HG03521 (cell line): Measurements from ENCODE around the gene KPNA2.
"Not testable (repeated sequence)": the region's sequence is repeated elsewhere in the genome, so short reads cannot be mapped to it uniquely, and the experiment has no call there.

Source experiments
- ATAC-seq: cut with Tn5 transposase; IDR thresholded peaks from one replicate; pipeline ENCODE4 v1.9.1; 2021; ENCODE audit warnings: mild to moderate bottlenecking, moderate library complexity; ENCODE audit not compliant: unreplicated experiment

Gene KPNA2

DNA sequence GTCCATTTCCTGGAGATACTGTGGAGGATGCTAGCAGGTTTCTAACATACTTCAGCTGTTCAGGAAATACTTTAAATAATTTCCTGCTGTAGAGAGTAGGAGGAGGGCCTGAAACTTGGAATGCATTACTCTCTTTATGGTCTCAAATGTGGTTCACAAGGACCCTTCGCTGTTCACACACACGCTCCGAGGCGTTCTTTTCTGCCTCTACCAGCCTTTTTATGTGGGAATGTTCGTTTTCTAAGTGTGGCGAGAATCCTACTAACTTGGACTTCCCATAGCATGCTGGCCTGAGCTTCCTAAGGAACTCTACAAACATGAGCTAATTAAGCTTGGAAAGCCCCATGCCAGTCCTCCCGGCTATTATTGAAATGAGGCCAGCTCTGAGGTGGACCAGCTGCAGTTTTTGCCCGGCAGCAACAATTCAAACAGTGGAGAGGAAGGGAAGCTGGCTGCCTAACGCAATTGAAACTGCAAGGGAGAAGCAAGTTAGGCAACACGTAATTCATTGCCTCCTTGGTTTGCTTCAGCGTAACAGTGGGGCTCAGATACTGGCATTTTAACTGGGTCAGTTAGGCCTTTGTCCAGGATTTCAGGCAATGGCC, 18.9 kb downstream of the KPNA2 start:
- ATAC-seq = no peak

DNA sequence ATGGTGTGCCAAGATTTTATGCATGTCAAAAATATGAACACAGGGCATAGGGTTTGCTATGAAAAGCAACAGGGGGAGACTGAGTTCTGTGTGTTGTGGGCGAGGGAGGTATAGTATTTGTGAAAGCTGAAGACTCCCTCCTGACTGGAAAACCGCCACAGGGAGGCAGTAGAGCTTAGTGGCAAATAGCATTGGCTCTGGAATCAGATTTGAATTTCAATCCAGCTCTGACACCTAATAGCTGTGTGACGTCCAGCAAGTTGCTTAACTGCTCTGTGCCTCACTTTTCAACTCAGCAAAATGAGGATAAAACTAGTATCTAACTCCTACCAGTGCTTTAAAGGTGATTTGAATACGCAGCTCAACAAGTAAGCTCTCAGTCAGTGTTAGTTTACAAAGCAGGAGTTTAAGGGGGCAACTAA, 22.0 kb downstream of the KPNA2 start:
- no peak for ATAC-seq

DNA sequence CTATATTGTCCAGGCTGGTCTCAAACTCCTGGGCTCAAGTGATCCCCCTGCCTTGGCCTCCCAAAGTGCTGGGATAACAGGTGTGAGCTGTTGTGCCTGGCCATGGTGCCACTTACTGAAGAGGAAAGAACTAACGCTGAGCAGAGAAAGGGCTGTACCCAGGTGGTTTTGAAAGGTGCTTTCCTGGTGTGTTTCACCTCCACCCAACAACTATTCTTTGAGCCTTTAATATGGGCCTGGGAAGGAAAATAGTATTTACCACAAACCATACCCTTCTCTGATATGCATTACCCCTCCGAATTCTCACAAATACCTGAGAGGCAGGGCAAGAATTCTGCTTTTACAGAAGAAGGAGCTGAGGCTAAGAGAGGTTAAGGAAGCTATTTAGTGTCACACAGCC, 24.8 kb downstream of the KPNA2 start:
- no peak for ATAC-seq

DNA sequence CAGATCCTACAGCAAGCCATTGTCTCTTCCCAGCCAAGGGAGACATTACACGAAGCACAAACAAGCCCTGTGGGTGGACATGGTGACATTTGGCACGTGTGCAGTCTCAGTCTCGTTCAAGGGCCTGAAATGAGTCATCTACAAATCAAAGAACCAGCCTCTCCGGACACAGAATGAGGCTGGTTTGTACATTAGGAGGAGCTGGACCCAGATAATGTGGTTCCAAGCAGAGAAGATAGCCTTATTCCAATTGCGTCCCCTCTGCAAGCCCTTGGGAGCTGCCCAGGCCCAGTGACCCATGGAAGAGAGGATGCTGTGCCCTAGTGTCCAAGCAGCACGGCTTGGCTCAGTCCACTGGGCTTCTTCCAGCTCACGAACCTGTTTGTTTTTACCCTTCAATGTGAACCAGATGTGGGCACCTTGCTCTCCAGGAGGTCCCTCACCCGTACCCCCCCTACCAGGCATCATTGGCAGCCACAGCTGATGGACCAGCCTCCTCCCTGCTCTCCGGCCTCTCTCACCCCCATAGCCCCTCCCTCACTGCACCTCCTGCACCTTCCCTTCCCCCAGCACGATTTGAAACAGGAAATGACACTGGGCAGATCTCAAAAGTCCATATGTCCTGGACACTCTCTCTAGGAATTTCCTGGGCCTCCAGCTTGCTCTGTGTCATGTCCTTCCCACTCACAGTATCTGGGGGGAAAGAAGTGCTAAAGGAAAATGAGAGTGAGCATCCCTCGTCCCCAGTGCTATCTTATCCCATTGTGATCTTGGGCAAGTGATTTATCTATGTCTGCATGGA, 26.2 kb downstream of the KPNA2 start:
- ATAC-seq = peak; percentile 70

DNA sequence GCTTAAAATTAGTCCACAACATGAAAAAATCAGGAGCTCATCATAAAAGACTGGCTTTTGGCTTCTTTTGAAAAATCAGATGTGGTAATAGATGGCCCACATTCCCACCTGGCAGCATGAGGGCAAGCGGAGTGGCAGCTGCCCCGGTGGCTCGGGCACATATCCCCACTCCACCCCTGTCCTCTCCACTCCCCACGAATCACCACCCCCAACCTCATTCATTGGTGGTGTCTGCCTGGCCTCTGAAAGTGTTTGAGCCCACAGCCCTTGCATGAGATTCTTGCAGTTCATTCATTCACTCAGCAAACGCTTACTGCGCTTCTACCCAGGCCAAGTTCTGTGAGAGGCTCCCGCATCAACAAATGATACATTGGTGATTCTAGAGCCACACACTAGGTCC, 29.8 kb downstream of the KPNA2 start:
- ATAC-seq = not testable (repeated sequence)

DNA sequence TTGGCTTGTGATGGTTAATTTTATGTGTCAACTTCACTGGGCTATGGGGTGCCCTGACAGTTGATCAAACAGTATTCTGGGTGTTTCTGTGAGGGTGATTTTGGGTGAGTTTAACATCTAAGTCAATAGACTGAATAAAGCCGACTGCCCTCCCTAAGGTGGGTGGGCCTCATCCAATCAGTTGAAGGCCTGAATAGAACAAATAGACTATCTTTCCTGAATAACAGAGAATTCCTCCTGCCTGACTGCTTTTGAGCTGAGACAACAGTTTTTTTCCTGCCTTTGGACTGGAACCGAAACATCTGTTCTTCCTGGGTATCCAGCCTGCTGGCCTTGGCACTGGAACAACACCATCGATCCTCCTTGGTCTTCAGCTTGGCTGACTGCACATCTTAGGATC, 33.0 kb downstream of the KPNA2 start:
- not testable (repeated sequence) for ATAC-seq

DNA sequence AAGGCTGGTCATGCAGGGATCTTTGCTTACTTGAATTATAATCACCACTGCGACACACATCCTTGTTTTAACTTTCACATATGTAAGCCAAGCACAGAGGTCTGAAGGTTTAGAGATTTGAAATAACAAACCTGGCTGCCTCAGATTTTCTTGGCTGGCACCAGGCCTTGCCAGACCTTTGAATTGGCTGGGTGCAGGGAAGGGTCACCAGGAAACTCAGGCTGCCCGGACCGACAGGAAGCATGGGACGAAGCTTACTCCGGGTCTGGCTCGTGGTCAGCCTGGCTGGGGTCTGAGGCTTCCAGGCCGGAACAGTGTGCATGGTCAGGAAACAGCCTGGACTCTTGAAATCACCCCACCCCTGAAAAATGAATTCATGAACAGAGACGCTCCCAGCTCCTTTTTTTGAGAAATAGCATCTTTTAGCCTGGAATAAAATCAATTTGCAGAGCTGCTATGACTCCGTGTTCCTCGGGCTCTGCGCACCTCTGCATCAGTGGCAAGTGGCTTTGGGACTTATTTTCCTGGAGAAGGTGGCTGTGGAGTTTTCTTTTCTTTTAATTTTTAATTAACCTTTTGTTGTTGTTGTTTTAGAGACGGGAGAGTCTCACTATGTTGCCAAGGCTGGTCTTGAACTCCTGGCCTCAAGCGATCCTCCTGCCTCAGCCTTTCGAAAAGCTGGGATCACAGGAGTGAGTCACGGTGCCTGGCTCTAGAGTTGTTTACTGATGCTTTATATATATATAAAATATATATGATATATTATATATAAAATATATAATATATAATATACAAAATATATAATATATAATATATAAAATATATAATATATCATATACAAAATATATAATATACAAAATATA, 35.3 kb downstream of the KPNA2 start:
- not testable (repeated sequence) for ATAC-seq

DNA sequence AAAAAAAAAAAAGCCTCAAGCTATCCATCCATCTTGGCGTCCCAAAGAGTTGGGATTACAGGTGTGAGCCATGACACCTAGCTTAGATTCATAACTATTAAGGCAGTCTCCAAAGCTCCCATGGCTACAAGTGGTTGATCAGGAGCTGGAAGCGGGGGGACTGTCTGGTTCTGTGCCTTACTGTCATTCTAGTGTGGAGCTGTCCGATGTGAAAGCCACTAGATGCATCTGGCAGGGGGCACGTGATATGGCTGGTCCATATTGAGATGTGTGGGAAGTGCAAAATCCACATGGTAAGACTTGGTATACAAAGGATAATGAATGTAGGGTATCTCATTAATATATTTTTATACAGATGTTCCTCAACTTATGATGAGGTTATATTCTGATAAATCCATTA, 38.7 kb downstream of the KPNA2 start:
- ATAC-seq = no peak

DNA sequence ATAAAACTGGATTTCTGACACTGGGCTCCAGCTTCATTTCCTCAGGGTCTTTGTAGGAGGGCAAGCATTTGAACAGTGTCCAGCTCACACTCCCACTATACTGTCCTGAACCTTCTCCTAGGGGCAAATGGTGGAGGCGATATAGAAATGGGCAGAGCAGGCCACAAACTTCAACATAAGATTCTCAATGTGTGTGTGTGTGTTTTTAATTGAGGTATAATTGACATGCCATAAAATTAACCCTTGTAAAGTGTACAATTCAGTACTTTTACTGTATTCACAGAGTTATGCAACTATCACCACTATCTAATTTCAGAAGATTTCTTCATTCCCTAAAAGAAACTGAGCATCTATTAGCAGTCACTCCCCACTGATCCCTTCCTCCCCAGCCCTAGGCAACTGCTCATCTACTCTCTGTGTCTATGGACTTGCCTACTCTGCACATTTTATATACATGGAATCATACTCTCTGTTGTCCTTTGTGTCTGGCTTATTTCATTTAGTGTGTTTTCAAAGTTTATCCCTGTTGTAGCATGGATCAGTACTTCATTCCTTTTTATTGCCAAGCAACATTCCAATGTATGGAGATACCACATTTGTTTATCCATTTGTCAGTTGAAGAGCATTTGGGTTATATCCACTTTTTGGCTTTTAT, 40.5 kb downstream of the KPNA2 start:
- not testable (repeated sequence) for ATAC-seq

DNA sequence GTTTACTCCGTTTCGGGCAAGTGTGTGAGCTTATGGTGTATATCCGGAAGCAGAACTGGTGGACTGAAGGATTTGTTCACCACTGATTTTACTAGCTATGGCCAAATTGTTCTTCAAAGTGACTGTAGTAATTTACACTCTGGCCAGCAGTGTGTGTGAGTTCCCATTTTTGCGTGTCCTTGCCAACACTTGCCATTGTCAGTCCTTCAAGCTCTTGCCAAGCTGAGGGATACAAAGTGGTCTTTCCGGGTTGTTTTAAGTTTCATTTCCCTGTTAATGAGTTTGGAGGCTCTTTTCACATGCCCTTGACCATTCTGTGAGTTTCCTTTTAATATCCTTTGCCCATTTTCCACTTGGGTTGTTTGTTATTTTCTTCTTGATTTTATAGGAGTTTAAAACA, 42.0 kb downstream of the KPNA2 start:
- not testable (repeated sequence) for ATAC-seq

DNA sequence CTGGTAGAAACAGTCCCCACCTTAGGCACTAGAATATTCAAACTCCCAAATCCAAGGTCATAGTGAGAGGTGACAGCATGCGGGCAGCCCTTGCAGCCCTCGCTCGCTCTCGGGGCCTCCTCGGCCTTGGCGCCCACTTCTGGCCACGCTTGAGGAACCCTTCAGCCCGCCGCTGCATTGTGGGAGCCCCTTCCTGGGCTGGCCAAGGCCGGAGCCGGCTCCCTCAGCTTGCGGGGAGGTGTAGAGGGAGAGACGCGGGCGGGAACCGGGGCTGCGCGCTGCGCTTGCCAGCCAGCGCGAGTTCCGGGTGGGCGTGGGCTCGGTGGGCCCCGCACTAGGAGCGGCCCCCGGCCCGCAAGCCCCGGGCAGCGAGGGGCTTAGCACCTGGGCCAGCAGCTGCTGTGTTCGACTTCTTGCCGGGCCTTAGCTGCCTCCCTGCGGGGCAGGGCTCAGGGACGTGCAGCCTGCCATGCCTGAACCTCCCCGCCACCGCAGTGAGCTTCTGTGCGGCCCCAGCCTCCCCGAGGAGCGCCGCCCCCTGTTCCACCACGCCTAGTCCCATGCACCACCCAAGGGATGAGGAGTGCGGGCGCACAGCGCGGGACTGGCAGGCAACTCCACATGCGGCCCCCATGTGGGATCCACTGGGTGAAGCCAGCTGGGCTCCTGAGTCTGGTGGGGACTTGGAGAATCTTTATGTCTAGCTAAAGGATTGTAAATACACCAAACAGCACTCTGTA, 45.0 kb downstream of the KPNA2 start:
- no peak for ATAC-seq

DNA sequence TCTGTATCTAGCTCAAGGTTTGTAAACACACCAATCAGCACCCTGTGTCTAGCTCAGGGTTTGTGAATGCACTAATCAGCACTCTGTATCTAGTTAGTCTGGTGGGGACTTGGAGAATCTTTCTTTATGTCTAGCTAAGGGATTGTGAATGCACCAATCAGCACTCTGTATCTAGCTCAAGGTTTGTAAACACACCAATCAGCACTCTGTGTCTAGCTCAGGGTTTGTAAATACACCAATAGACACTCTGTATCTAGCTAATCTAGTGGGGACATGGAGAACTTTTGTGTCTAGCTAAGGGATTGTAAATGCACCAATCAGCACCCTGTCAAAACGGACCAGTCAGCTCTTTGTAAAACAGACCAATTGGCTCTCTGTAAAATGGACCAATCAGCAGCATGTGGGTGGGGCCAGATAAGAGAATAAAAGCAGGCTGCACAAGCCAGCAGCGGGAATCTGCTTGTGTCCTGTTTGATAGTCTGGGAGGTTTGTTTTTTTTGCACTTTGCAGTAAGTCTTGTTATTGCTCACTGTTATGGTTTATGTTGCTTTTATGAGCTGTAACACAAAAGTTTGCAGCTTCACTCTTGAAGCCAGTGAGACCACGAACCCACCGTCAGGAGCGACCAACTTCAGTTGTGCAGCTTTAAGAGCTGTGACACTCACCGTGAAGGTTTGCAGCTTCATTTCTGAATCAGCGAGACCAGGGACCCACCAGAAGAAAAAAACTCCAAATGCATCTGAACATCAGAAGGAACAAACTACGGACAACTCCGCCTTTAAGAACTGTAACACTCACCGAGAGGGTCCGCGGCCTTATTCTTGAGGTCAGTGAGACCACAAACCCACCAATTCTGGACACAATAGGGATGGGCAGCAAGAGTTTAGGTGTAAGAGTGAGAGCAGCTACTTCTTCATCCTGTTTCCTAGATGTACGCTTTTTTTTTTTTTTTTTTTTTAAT, 46.0 kb downstream of the KPNA2 start:
- ATAC-seq = not testable (repeated sequence)

DNA sequence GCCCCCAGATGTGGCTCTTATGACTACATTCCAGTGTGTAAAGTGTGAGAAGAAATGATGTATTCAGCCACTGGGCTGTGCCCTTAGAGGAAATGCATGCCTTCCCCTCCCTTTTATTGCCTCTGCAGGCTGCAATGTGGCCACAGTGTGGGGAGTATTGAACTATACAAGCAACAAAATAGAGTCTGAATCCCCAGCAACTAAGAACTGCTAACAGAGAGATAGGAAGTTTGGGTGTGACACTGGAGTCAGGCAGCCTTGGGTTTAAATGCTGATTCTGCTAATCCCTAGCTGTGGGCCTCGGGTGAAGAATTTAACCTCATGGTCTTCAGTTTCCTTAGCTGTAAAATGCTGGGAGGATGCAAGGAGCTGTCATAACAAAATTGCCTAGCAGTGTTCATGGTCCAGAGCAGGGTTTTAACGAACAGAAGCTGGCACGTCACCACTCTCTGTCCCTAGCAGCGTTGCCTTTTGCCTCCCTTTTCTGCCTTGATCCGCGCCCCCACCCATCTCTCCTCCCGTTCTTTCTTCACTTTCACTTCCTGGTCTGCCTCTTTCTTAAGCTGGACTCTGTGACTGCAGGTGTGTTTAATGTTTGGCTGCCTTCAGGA, 50.3 kb downstream of the KPNA2 start:
- no peak for ATAC-seq

DNA sequence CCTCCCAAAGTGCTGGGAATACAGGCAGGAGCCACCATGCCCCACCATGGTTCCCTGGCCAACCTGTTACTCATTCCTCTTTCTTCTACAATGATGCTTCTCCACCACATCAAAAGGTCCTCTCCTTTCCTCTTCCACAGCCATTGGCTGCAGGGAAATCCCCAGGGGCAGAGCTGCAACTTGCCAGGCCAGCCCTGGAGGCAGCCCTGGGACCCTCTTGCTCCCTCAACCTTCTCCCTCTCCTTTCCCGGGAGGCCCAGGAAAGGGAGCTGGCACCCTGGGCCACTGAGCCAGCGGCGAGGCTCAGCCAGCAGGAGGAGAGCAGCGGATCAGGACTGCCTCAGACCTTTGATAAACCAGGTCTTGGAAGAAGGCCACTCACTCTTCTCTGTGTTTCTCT, 51.1 kb downstream of the KPNA2 start:
- not testable (repeated sequence) for ATAC-seq

DNA sequence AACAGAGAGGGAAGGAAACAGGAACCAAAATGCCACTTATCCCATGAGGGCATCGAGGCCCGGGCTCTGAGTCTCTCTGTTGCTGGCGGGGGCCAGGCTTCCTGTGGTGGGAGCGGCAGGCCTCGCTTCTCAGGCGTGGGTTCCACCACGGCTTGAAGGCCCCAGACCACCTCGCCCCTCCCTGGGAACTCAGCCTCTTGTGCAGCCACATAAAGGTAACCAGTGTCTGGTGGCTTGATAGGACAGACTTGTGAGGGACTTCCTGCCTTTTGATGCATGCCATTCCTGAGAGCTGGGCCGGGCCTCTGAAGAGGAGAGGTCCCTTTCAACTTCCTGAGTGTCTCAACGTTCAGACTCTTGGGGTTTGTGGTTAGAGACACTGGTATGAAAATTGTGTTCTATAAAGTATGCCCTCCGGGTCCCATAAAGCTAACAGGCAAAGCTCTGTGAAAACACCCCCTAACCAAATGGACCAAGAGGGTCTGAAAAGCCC, 51.6 kb downstream of the KPNA2 start:
- not testable (repeated sequence) for ATAC-seq

DNA sequence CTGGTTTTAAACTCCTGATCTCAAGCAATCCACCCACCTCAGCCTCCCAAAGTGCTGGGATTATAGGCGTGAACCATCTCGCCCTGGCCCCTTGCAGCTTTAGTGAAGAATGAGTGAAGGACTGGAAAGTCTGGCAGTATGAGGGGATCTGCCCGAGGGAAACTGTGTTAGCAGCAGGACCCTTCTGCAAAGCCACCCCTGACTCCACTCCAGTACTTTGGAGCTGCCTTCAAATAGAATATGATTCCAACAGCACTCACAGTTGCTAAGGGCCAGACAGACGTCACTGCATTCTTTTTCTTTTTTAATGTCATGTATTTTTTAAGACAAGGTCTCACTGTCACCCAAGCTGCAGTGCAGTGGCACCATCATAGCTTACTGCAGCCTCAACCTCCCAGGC, 52.3 kb downstream of the KPNA2 start:
- no peak for ATAC-seq

DNA sequence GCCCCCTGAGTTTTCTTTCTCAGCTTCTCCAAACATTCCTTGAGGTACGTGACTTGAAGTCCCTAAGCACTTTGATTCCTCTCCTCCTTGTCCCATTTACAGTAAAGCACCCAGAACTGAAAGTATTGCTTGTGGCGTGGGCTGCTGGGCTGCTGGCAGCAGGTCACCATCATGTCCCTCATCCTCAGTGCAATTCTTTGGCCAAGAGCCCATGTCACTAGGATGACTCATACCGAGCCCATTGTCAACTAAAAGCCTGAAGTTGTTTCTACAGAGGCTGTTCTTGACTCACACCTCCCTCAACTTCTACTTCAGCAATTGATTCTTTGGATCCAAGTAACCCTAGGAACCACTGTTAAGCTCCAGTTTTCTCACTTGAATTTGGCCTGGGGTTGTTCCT, 54.3 kb downstream of the KPNA2 start:
- no peak for ATAC-seq

DNA sequence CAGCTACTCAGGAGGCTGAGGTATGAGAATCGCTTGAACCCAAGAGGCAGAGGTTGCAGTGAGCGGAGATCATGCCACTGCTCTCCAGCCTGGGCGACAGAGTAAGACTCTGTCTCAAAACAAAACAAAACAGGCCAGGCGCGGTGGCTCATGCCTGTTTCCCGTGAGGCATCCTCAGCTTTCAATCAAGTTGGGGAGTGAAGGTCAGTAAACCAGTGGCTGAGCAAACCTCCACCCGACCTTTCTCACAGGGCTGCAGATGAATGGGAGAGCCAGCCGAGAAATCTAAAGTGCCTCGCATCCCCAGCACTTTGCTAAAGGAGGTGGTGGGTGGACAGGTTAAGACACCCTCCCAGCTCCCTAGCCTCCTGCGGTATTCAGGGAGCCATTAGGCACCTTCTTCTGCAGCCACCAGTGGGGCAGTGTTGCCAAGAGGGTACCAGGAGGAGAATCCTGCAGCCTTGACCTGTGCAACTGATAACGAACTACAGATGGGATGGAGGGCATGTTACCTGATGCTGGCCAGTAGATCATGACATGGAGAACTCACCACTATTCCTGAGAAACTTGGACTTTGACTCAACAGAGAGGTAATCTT, 59.0 kb downstream of the KPNA2 start:
- no peak for ATAC-seq
